Stimulated activated CD4-positive, alpha-beta T cell treated with anti-CD3 and anti-CD28 coated beads, TNF-alpha, amount 100 ng/mL, for 48 hours (primary cell): ENCODE results near the gene ZFHX3.

Source experiments
- DNase-seq, 3 donors: peaks; one replicate each; pipeline ENCODE4 v3.0.0-alpha.2; 2020; ENCODE audit warnings: low read depth in 3 of 3

Gene ZFHX3

GRCh38 chr16:73067671-73068540, 20.0 kb upstream of the ZFHX3 start:
- no peak for DNase-seq

GRCh38 chr16:73066927-73067670, 19.2 kb upstream of the ZFHX3 start:
- DNase-seq, result no peak

- no peak for DNase-seq
Measured at GRCh38 chr16:73066331-73066926, 18.5 kb upstream of the ZFHX3 start.

- no peak for DNase-seq
Measured at GRCh38 chr16:73065632-73066330, 17.9 kb upstream of the ZFHX3 start.

GRCh38 chr16:73064994-73065545, 17.1 kb upstream of the ZFHX3 start:
- DNase-seq, result no peak

- no peak for DNase-seq
Measured at GRCh38 chr16:73064212-73064993, 16.5 kb upstream of the ZFHX3 start.

- no peak for DNase-seq
Measured at GRCh38 chr16:73063854-73064211, 15.9 kb upstream of the ZFHX3 start.

GRCh38 chr16:73062743-73063733, 15.1 kb upstream of the ZFHX3 start:
- DNase-seq, result no peak

- no peak for DNase-seq
Measured at GRCh38 chr16:73062001-73062616, 14.2 kb upstream of the ZFHX3 start.

GRCh38 chr16:73060892-73061490, 13.1 kb upstream of the ZFHX3 start:
- DNase-seq, result no peak

GRCh38 chr16:73059779-73060615, 12.1 kb upstream of the ZFHX3 start:
- DNase-seq, result no peak

GRCh38 chr16:73058616-73059409, 10.9 kb upstream of the ZFHX3 start:
- DNase-seq, result no peak

- DNase-seq, result peak in 1 of 3 donors; percentile 2
Measured at GRCh38 chr16:73058221-73058615, 10.3 kb upstream of the ZFHX3 start.

GRCh38 chr16:73057291-73058210, 9.6 kb upstream of the ZFHX3 start:
- DNase-seq, result no peak

- DNase-seq, result no peak
Measured at GRCh38 chr16:73056921-73057290, 9.0 kb upstream of the ZFHX3 start.

GRCh38 chr16:73056448-73056847, 8.5 kb upstream of the ZFHX3 start:
- DNase-seq, result no peak
